Epithelial cell of proximal tubule (primary cell): ENCODE results near the gene GPC1. TPM values are rescaled to one million over a fixed set of nuclear protein-coding genes. Genes with fewer than 3 reads are reported as not detected.

ENCODE experiments used
- DNase-seq: peaks from one replicate; pipeline ENCODE4 v3.0.0-alpha.2; 2011; ENCODE audit warnings: low read depth
- H3K4me3 ChIP-seq: 2 replicates; pipeline ENCODE4 v1.5.1; 2011; ENCODE audit warnings: low read depth, mild to moderate bottlenecking, low read length
- total RNA-seq: library from RNA; depleted of rRNA; stranded (reverse); fragments of >200 nt; gene quantifications from 2 replicates; pipeline ENCODE4 v1.2.3, GENCODE V29; 2015
- TF ChIP-seq, protein P1 (sequence below): conservative IDR thresholded peaks from 2 replicates; pipeline ENCODE4 v1.5.1; 2012; ENCODE audit warnings: low read depth, mild to moderate bottlenecking, low read length

GPC1 gene
- total RNA-seq, 1 donor from 2014 or later = 45.4 TPM

DNA sequence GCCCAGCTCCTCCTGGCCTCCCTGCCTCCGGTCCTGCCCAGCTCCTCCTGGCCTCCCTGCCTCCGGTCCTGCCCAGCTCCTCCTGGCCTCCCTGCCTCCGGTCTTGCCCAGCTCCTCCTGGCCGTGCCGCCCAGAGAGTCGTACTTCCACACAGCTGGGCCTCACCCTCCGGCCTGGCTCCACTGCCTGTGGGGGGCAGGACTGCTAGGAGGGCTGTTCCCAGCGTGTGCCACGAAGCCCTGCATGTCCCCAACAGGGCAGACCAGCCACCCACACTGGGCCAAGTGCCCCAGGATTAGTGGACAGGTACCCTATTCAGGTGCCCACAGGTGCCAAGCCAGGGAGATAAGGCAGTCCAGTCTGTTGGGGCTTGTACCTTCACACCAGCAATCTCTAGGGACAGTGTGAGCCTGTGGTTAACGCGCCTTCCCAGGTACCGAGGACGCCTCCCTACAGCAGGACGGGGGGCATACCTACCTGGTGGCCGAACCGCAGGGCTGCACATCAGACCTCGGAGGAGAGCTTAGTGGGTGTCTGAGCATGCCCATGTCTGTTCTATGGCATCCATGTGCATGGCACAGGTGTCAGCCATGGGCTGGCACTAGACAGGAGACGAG lies 5.3 kb downstream of the GPC1 start:
- DNase-seq = no peak
- TF ChIP-seq, protein P1, sequence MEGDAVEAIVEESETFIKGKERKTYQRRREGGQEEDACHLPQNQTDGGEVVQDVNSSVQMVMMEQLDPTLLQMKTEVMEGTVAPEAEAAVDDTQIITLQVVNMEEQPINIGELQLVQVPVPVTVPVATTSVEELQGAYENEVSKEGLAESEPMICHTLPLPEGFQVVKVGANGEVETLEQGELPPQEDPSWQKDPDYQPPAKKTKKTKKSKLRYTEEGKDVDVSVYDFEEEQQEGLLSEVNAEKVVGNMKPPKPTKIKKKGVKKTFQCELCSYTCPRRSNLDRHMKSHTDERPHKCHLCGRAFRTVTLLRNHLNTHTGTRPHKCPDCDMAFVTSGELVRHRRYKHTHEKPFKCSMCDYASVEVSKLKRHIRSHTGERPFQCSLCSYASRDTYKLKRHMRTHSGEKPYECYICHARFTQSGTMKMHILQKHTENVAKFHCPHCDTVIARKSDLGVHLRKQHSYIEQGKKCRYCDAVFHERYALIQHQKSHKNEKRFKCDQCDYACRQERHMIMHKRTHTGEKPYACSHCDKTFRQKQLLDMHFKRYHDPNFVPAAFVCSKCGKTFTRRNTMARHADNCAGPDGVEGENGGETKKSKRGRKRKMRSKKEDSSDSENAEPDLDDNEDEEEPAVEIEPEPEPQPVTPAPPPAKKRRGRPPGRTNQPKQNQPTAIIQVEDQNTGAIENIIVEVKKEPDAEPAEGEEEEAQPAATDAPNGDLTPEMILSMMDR = no peak
- no peak overlapping the region for H3K4me3 ChIP-seq

DNA sequence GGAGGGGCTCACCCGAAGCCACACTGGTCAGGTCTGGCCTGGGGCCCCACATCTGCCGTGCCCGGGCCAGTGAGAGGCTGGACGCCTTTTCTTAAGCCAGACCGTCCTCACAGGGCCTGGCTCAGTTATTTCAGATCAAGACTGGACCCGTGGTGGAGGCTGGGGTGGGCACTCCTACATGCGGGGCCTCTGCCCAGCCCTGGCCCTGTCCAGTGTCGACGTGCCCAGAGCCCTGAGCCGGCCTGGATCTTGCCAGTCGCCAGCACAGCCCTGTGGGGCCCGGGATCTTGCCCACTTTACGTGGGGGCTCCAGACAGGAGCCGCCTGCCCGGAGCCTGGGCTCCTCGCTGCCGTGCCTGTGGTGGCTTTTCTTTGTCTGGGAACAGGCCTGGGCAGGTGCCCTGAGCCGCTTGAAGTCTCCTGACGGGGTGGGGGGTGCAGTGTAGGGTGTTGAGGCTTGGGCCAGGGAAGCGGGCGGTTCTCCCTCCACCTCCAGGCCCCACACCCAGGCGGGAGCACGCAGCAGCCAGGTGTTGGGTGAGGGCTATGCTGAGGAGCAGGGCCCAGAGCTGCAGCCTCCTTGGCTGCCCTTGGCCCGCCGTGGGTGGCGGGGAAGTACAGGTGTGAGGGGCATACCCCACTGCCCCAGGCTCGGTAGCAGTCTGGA lies 6.0 kb downstream of the GPC1 start:
- TF ChIP-seq, protein P1 = no peak
- DNase-seq = no peak
- no peak overlapping the region for H3K4me3 ChIP-seq

DNA sequence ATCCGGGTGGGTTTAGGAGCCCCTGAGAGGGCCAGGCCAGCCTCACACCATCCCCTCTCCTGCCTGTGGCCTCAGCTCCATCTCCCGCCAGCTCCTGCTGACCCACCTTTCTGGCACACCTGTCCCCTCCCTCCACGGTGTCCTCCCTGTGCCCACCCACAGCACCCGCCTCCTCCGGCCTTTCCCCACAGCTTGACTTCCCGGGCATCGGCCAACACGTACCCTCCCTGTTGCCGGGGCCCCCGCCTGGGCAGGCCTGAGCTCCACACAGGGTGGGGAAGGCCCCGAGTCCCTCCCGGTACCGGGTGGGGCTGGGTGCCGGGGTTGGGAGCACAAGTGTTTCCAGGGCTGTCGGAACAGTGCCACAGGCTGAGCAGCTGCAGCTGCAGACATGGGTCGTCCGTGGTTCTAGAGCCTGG lies 6.5 kb downstream of the GPC1 start:
- TF ChIP-seq, protein P1 = no peak
- no peak for DNase-seq
- H3K4me3 ChIP-seq = no peak overlapping the region

DNA sequence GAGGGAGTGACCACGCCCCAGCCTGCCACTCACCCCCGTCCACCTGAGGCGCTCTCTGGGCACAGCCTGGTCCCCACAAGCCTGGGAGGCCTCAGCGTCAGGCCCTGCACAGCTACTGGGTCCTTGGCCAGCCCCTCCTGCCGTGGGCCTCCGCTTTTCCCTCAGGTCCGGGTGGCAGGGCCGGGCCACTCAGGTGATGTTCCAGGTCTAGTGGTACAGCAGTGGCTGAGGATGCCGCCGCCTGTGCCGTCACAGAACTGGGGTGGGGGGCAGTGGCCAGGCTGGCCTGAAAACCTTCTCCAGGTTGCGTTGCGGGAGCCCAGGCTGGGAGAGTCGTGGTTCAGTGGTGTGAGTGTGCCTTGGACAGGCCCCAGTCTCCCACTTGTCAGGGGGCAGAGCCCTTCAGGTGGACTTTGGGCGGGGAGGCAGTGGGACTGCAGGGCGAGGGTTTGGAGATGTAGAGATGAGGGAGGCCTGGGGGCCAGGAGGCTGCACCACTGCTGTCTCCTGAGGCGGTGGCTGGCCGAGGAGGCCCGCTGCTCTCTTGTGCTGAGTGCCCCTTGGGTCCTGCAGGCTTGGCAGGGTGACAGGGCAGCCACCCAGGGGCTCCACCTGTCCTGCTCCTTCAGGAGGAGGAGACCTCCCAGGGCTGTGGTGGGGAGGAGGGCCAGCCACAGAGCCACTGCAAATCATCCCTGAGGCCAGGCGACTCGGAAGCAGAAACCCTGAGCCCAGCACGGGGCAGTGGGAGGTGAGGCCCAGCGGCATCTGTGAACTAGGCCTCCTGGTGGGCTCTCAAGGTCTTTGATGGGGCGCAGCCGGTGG lies 7.6 kb downstream of the GPC1 start:
- TF ChIP-seq, protein P1 = no peak
- DNase-seq = no peak
- no peak overlapping the region for H3K4me3 ChIP-seq

DNA sequence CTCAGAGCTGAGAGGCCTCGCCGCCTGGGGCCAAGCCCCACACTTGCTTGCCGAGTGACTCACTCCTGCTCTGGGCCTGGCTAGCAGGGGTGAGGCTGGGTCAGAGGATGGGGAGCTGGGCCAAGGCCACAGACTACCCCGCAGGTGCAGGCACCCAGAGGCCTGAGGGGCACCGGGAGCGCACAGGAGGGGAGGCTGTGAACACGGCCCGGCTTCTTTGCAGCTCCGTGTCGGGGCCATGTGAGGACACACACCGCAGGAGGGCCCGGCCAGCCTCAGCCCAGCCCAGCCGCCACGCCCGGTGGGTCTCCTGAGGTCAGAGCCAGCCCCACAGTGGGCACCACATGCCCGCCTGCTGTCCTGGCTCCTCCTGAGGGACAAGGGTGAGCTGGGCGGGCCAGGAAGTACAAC lies 8.4 kb downstream of the GPC1 start:
- TF ChIP-seq, protein P1 = no peak
- DNase-seq = no peak
- H3K4me3 ChIP-seq = no peak overlapping the region

DNA sequence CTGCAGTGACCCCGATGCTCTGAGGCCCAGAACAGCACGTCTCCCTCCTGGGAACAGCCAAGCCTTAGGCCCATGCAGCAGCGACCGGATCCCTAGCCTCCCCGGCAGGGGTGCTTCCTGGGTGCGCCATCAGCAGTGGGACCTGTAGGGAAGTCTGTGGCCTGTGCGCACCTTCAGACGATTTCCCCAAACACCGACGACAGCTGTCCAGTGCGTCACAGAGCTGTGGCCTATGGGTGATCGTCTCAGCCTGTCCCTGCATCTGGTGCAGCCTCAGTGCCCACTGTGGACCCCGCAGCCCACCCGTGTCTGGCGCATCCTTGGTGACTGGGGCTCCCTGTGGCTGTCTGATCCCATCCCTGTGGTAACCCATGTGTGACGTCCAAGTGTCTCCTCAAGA lies 9.0 kb downstream of the GPC1 start:
- no peak for DNase-seq
- TF ChIP-seq, protein P1 = no peak
- H3K4me3 ChIP-seq = no peak overlapping the region
